CD4-positive, alpha-beta T cell treated with Interleukin-12 subunit alpha and Interleukin-12 subunit beta, for 1 hour (primary cell): ENCODE data around the gene GREB1.

Experiments
- DNase-seq: peaks from one replicate; pipeline ENCODE4 v3.0.0-alpha.2; 2020

GREB1 gene, protein sequence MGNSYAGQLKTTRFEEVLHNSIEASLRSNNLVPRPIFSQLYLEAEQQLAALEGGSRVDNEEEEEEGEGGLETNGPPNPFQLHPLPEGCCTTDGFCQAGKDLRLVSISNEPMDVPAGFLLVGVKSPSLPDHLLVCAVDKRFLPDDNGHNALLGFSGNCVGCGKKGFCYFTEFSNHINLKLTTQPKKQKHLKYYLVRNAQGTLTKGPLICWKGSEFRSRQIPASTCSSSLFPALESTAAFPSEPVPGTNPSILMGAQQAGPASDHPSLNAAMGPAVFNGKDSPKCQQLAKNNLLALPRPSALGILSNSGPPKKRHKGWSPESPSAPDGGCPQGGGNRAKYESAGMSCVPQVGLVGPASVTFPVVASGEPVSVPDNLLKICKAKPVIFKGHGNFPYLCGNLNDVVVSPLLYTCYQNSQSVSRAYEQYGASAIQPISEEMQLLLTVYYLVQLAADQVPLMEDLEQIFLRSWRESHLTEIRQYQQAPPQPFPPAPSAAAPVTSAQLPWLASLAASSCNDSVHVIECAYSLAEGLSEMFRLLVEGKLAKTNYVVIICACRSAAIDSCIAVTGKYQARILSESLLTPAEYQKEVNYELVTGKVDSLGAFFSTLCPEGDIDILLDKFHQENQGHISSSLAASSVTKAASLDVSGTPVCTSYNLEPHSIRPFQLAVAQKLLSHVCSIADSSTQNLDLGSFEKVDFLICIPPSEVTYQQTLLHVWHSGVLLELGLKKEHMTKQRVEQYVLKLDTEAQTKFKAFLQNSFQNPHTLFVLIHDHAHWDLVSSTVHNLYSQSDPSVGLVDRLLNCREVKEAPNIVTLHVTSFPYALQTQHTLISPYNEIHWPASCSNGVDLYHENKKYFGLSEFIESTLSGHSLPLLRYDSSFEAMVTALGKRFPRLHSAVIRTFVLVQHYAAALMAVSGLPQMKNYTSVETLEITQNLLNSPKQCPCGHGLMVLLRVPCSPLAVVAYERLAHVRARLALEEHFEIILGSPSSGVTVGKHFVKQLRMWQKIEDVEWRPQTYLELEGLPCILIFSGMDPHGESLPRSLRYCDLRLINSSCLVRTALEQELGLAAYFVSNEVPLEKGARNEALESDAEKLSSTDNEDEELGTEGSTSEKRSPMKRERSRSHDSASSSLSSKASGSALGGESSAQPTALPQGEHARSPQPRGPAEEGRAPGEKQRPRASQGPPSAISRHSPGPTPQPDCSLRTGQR (N-terminal part only)

DNA sequence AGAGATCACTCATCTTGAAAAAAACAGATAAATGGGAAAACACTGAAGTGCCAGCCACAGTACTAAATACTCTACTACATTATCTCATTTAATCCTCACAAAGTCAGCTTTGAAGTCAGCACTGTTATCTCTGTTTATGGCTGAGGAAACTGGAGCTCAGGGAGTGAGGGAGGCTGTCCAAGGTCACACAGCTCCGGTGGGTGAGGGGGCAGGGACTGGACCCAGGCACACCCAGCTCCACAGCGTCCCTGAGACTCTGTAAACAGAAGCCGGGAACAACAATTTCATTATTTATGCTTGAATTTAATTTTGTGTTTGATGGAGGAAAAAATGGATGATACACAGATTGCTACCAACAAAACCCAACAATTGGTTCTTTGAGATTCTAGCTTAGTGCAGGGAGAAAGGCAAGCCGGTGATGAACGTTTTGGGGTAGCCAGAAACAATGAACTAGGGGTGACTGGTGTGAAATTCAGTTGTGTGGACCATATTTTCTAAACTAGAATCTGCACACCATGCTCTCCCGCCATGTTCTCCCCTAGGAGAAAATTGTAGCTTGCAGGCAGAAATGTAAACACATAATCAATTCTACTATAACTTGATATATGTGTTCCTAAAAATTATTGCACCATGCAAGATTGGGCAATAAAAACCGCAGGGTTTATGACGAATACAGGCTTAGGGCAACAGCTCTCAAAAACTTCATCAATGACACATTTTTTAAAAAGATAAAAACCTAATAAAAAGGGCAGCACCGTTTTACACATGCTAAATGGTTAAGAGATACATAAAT is at the start of gene GREB1:
Gene GREB1, plus strand, starts transcription at position 768 of the 793 bp plus-strand sequence. CDS start 22,570 bp downstream, outside the sequence.
- no peak for DNase-seq

DNA sequence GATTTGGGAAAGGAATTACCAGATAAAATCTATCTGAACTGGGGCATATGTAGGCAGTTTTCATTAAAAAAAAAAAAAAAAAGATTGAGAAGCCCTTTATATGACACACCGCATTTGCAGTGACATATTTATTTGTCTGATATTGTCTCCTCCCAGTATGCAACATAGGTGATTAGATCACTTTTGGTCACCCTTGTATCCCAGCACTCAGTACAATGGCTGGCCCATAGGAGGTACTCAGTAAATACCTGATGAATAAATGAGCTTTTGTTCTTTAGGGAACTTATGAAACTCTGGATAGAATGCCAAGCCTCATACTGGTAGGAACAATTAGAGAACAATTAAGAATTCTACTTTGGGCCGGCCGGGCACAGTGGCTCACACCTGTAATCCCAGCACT is 45.0 kb upstream of the GREB1 start:
- no peak for DNase-seq

DNA sequence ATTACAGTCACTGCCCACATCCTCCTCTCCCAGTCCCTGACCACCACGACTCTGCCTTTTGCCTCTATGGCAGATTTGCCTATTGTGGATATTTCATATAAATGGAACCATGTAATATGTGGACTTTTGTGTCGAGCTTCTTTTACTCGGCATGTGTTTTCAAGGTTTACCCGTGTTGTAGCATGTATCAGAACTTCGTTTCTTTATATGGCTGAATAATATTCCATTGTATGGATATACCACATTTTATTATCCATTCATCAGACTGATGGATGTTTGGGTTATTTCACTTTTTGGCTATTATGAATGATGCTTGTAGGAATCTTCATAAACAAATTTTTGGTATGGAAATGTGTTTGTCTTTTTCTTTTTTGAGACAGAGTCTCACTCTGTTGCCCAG is 43.7 kb upstream of the GREB1 start:
- DNase-seq: no peak

DNA sequence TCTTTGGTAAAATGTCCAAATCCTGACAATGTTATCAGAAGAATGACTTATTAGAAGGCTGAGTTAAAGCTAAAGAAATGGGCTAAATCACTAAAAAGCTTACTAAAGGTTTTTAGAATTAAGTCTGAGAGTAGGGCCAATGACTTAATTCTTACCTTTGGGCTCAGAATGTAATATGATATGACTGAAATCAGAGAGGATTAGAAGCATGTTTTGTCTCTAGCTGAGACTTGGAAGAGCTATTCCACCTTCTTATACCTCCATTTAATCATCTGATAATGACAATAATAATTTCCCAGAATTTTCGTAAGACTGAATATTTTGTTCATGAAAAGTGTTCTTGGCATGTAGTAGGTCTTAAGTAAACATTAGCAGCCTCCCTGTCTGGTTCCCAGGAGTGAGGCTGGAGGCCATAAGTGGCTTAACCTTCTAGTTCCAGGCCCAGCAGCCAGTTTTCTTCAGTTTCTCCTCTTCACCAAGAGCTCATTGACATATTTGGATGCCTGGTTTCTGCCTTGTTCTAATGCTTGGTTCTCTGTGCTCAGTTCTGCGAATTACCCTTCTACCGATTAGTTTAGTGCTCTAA is 42.4 kb upstream of the GREB1 start:
- no peak for DNase-seq

DNA sequence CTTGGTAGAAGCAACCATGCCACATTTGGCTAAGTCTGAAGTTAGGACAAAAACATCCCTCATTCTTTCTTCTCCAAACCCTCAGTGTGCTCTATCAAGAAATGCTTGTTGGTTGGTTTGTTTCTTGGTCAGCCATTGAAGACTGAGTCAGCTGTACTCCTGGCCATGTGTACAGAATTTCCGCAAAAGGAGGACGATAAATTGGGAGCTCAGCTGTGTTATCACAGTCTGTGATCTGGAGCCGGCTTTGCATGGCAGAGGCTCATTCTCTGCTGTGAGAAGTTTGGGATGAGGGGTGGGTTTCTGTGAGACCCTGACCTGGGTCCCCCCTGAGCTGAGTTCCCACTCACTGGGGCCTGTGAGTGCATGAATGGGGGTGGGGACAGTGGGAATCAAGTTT is 41.6 kb upstream of the GREB1 start:
- no peak for DNase-seq

DNA sequence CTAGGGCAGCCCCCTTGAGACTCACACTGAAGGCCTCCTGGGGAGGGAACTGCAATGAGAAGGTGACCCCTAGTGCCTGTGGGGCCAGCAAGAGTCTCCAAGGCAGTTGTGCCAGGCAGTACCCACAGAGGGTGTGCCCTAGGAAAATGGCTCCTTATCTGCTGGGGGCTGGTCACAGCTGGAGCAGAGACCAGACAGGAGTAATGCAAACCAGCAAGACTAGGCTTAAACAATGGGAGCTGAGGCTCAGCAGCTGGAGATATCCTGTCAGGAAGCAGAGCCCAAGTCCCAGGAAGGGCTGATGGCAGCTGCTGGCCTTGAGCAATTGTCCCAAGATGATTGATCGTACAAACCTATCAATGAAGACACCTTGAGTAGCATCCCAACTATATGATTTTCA is 41.1 kb upstream of the GREB1 start:
- DNase-seq: no peak

DNA sequence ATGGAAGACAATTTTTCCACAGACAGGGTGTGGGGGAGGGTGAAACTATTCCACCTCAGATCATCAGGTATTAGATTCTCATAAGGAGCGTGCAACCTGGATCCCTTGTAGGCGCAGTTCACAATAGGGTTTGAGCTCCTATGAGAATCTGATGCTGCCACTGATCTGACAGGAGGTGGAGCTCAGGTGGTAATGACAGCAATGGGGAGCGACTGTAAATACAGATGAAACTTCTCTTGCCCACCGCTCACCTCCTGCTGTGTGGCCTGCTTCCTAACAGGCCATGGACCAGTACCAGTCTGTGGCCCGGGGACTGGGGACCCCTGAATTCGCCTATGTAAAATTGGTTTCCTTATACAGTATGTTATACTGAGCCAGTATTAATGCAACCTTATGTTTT is 40.6 kb upstream of the GREB1 start:
- no peak for DNase-seq

DNA sequence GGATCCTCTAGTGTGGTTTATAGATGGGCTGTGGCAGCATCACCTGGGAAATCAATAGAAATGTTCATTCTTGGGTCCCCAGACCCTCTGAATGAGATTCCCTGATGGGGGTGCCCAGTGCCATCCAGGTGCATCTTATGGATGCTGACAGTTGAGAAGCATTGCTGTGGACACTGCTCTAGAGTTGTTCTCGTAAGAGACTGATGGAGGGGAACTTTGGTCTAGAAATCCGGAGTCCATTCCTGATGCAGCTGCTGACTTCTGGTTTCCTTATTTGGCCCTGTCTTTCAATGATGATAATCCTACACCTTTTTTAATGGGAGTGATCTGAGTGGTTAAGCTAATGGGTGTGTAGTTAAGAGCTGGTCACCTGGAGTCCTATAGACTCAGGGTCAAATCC is 39.5 kb upstream of the GREB1 start:
- no peak for DNase-seq

DNA sequence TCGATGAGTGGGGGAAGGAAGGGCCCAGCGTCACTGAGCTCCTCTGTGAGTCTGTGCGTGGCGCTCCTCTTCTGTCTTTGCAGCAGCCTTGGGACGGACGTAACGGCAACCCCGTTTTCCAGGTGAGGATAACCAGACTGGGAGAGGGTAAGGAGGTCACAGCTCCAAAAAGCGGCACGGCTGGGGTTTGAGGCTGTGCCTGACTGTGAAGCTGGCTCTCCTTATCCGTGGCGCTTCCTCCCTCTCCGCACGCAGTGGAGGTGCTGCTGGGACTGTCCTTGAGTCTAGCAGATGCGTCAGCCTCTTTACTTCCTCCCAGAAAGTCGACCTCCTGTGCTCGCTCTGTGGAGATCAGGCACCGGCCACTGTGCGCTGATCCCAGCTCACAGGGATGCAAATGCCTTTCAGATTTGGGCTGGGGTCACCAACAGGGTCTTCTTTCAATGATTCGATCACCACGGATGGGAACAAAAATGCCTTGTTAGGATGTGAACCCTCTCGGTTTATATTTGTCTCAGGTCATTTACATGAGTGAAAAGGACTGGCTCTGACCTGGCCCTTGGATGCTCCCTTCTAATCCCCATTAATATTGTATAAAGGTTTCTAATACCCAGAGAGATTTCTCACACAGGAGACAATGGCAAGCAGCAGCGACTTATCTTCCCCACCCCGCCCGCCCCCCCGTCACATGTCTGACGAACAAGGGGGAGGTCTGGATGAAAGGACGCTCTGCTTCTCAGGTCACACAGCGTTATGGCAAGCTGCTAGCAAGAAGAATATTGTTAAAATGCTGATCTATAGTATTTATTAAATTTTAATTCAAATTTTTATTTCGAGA is 37.8 kb upstream of the GREB1 start:
- DNase-seq: no peak

DNA sequence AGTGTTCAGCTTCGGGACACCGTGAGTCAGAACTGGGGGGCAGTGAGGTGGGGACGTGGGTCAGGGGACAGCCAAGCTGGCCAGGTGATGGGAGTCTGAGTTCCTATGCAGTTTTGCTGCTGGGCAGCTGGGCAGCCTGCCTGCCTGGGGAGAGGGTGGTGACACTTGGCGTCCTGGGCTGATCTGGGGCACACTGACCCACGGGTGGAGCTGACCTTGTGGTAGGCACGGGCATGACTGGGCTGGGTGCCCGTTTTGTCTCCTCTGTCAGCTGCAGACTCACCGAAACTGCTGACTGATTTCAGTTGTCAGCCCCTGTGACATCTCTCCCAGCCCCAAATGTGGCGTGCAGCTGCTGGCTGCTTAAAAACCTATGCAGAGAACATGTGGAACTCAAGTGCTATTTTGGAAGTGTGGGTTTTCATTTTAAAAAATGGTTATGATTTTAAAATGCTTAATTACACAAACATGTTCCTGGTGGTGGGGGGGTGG is 35.3 kb upstream of the GREB1 start:
- DNase-seq: no peak

DNA sequence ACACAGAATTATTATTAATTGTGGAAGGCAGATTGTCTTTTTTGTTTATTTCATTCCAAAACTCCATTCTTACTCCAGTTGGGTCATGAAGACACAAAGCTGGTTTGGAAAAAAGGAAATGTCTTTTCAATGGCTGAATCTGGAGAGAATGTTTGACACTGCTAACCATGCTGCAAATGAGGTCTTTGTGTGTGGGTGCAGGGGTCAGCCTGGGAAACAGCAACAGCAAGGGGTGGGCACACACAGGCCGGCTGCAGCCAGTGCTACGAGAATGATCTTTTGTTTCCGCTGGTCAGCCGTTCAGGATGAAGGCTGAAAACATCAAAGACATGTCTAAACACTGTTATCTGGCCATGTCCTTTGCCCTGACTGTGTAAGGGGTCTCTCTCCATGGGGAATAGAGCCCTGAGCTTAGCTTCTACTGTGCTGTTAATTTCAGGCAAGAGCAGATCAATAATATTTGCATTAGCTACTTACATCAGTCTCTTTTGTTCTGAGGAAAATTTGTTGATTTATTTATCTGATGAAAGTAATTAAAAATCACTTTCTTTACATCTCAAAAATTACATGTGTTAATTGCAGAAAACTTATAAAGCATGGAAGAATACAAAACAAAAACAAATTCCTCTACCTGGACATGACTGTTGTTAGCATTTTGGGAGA is 34.6 kb upstream of the GREB1 start:
- DNase-seq: no peak

DNA sequence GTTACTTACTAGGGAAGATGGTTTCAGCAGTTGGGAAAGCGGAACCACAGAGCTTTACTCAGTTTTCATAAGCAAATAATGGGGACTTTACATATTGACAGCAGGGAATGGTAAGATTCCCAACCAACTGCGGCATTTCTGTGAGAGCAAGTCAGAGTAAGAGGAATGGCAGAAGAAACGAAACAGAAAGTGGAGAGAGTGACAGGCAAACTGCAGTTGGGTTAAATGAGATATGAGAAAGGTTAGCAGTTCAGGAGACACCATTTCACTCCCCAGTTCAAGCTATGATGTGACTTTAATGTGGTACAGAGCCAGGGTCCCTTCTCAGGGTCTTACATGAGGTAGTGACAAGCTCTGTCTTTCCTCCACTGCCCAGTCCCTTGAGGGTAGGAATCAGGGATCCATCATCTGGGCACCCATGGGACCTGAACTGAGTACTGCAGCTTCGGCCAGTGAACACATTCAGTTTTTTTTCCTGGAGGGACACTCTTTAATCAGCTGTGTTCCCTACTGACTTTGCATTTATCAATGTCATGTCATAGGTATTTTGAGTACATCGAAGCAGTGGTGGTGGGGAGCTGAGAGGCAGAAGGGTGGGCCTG is 33.0 kb upstream of the GREB1 start:
- no peak for DNase-seq

DNA sequence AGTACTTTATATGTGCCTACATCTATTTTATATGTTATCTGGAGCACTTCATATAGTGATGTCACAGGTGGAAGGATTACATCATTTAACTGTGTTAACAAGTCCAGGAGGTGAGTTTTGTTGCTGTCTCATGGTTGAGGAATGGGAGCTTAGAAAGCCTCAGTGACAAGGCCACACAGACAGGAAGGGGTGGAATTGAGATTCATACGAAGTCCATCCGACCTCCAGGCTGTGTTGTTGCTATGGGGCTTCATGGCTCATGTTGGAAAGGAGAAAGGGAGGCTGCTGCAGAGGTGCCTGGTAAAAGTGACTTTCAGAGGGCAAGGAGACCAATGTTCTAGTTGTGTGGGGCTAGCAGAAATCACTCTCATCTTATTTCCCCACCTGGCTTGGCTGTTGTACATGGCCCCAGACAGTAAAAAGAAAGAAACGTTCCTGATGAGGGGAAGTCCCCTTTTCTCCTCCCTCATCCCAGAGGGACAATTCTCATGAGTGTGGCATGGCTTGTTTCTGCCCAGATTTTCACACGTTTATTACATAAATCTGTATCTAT is 31.0 kb upstream of the GREB1 start:
- no peak for DNase-seq

DNA sequence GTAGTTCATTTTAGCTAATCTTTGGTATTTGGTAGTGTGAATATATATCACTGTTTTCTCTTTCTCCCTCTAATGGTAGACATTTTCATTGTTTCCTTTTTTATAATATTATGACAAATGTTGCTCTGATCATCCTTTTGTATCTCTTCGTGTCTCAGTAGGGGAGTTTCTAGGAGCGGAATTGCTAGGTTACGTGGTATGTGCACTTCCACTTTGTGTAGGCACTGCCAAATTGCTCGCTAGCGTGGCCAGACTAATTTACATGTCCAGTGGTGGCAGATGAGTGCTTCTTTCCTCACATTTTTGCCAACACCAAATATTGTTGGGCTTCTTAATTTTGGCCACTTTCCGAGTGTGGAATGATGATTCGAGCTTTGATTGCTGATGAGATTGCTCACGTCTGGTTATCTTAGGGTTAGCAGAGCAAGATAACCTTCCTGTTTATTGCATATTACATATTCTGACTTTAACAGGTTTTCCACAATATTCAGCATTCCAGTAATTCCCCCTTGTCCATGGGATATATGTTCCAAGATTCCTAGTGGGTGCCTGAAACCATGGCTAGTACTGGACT is 30.4 kb upstream of the GREB1 start:
- no peak for DNase-seq

DNA sequence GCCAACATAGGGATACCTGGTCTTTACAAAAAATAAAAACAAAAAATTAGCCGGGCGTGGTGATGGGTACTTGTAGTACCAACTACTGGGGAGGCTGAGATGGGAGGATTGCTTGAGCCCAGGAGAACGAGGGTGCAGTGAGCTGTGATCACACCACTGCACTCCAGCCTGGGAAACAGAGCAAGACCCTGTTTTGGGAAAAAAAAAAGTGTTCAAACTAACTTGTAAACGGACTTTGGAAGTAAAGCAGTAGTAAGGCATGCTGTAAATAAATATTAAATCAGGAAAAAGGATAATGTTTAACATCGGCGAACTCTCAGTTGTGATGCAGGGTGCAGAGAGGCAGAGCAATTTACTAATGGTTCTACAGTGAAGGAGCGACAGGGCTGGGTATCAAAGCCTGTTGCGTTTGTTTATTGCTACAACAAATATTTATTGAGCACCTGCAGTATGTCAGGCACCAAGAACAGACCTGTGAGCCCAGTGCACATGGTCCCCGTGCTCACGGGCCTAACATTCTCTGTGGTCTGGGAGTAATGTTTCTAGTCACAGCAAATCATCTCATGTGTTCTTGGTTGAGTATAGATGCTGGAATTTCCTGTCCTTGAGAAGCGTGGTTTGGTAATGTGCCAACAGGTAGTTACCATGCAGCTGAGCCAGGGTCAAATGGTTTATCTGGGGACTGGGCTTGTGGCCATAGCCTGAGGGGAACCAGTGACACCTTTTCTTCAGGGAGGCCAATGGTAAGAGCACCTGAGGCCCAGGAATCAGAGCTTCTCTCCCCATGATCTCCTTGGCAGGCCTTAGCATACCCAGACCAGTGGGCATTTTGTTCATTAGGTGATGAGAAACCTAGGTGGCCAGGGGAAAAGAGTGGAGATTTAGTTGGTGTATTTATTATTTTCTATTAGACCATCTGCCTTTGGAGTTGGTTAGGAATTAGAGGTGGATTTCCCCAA is 27.9 kb upstream of the GREB1 start:
- no peak for DNase-seq

DNA sequence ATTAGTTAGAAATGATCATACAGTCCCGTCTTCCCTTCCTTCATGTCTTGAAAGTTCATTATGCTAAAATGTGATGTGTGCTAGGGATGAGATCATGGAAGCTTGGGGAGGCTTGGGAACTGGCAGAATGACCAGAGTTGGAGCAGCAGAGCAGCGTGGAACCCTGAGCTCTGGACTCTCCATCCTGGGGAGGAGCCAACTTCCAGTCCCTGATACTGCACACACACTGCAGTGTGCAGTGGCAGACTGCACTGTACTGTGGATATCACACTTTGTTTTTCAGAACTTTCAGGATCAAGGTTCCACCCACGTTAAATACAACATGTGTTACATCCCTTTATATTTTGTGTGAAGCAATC is 27.3 kb upstream of the GREB1 start:
- no peak for DNase-seq

DNA sequence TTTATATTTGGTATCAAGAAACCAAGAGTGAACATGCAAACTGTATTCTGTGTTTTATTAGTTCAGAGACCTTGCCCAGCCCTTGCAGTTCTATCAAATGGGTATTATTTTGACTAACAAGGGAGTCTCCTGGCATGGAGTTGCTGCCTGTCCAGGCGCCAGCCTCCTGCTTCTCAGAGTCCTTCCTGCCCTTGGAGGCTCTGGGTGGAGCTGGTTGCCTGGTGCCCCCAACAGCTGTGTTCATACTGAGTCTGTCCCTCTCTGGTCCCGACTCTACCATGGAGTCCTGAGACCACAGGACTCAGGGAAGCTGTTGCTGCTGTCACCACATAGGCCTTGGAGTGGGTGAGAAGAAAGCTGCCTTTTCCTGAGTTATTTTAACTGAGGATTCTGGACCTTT is 26.3 kb upstream of the GREB1 start:
- no peak for DNase-seq

DNA sequence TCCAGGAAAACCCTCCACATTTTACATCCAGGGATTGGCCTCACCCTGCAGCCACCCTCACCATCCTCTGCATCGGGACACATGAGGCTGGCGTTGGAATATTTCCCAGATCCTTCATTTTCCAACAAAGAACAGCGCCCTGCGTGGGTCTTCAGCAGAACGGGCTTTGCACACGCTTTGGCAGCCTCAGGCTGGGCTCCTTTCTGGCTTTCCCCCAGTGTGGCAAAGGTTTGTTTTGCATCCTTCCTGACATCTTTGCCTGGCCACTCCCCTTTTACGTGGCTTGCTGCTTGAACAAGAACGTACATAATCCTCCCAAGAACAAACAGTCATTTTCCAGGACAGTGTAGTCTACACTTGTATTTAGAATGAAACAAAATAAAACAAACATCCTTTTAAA is 25.6 kb upstream of the GREB1 start:
- no peak for DNase-seq
